B cell (primary cell): Measurements from ENCODE around the gene MBNL1. TPM values are rescaled to one million over a fixed set of nuclear protein-coding genes. Genes with fewer than 3 reads are reported as not detected.
A peak's percentile ranks its signal among the peaks of the same experiment; 100 is the strongest.

ENCODE experiments used
- ATAC-seq: fragments of 200-7000 bp; cut with Tn5 transposase; one replicate; pipeline ENCODE4 v1.10.0; 2021; ENCODE audit warnings: low read depth, mild to moderate bottlenecking, moderate number of reproducible peaks, moderate library complexity
- CTCF ChIA-PET: fragments of 350-600 bp; sonication (Branson Sonifier 250); formaldehyde crosslinking; loops from one replicate; lab custom pipeline; 2021; ENCODE audit warnings: antibody characterized with exemption, inconsistent platforms; lab: Charles Lee
- POLR2A ChIA-PET: fragments of 350-600 bp; sonication (Branson Sonifier 250); formaldehyde crosslinking; loops from one replicate; lab custom pipeline; 2021; ENCODE audit warnings: antibody characterized with exemption; lab: Charles Lee
- DNase-seq: peaks from one replicate; pipeline ENCODE4 v3.0.0; 2013
- H2AFZ ChIP-seq: 2 replicates; pipeline ENCODE4 v1.6.1; 2012; ENCODE audit warnings: mild to moderate bottlenecking, low read depth, low read length; ENCODE audit not compliant: insufficient read depth, poor library complexity, severe bottlenecking
- H3K27ac ChIP-seq, 2 donors: 1 replicate in 1 of 2; 2 replicates in 1 of 2; pipeline ENCODE4 v1.5.1; 2012 to 2013; ENCODE audit warnings: low read length in 2 of 2, mild to moderate bottlenecking in 2 of 2, moderate library complexity in 1 of 2
- H3K27me3 ChIP-seq, 4 experiments: fragments of 200-600 bp in 1 of 4; sonication (generic) in 1 of 4; replicated peaks in 1 of 4; 1 replicate in 2 of 4; 2 replicates in 2 of 4; pipeline versions ENCODE4 v1.6.1 to v1.7.0; 2013 to 2016; ENCODE audit warnings: low read length in 3 of 4, mild to moderate bottlenecking in 2 of 4, mixed read lengths in 1 of 4, moderate library complexity in 1 of 4; ENCODE audit not compliant: insufficient read depth in 4 of 4, control insufficient read depth in 3 of 4; ENCODE audit errors: control extremely low read depth in 1 of 4
- H3K36me3 ChIP-seq, 2 experiments: replicated peaks in 1 of 2; 1 replicate in 1 of 2; 2 replicates in 1 of 2; pipeline versions ENCODE4 v1.6.1 to v1.7.1; 2013; ENCODE audit warnings: low read length in 1 of 2; ENCODE audit not compliant: insufficient read depth in 2 of 2, control insufficient read depth in 1 of 2; ENCODE audit errors: control extremely low read depth in 1 of 2, extremely low read depth in 1 of 2
- H3K4me1 ChIP-seq, 2 donors: fragments of 200-600 bp in 1 of 2; sonication (generic) in 1 of 2; 1 replicate in 1 of 2; 2 replicates in 1 of 2; pipeline versions ENCODE4 v1.5.1 to v1.6.1; 2013 to 2017; ENCODE audit warnings: low read length in 2 of 2; ENCODE audit not compliant: control insufficient read depth in 2 of 2, insufficient read depth in 2 of 2
- H3K4me2 ChIP-seq: replicated peaks from 2 replicates; pipeline ENCODE3; 2012; ENCODE audit warnings: mild to moderate bottlenecking, low read depth, low read length; ENCODE audit not compliant: poor library complexity, severe bottlenecking
- H3K4me3 ChIP-seq, 5 experiments: fragments of 200-600 bp in 1 of 5; sonication (generic) in 1 of 5; 1 replicate in 3 of 5; 2 replicates in 2 of 5; pipeline versions ENCODE4 v1.5.1 to v1.7.0; 2011 to 2016; ENCODE audit warnings: low read length in 4 of 5, mild to moderate bottlenecking in 4 of 5, low read depth in 2 of 5, control low read depth in 1 of 5, moderate library complexity in 1 of 5; ENCODE audit not compliant: insufficient read depth in 1 of 5; ENCODE audit errors: control extremely low read depth in 1 of 5, extremely low read depth in 1 of 5
- H3K79me2 ChIP-seq: fragments of 200-600 bp; sonication (generic); one replicate; pipeline ENCODE4 v1.6.0; 2016; ENCODE audit warnings: low read length; ENCODE audit not compliant: control insufficient read depth, insufficient read depth
- H3K9ac ChIP-seq: fragments of 200-600 bp; sonication (generic); 2 replicates; pipeline ENCODE4 v1.6.1; 2017; ENCODE audit warnings: mild to moderate bottlenecking, low read length, moderate library complexity
- H3K9me3 ChIP-seq, 3 donors: one replicate each; pipeline versions ENCODE4 v1.6.1 to v1.7.1; 2013; ENCODE audit warnings: low read length in 2 of 3; ENCODE audit not compliant: control insufficient read depth in 2 of 3, insufficient read depth in 1 of 3; ENCODE audit errors: control extremely low read depth in 1 of 3
- H4K20me1 ChIP-seq: 2 replicates; pipeline ENCODE4 v1.6.0; 2012; ENCODE audit warnings: mild to moderate bottlenecking, low read length; ENCODE audit not compliant: insufficient read depth, control insufficient read depth, poor library complexity, severe bottlenecking
- H3K27ac Mint-ChIP-seq: one replicate; pipeline ENCODE4 v1.8.0; 2021; ENCODE audit warnings: mixed read lengths
- H3K27me3 Mint-ChIP-seq: one replicate; pipeline ENCODE4 v1.8.0; 2021; ENCODE audit warnings: mixed read lengths
- H3K4me1 Mint-ChIP-seq: one replicate; pipeline ENCODE4 v1.8.0; 2021; ENCODE audit warnings: mixed read lengths
- H3K4me3 Mint-ChIP-seq: one replicate; pipeline ENCODE4 v1.8.0; 2021; ENCODE audit warnings: mixed read lengths
- H3K9me3 Mint-ChIP-seq: one replicate; pipeline ENCODE4 v1.8.0; 2022; ENCODE audit warnings: mixed read lengths; ENCODE audit not compliant: insufficient read depth
- EZH2 ChIP-seq: IDR thresholded peaks from 2 replicates; pipeline ENCODE4 v1.6.1; 2012; ENCODE audit warnings: borderline replicate concordance, low read depth, mild to moderate bottlenecking, moderate library complexity, low read length; ENCODE audit not compliant: insufficient read depth, poor library complexity, severe bottlenecking
- WGBS: methylation state at CpG from one replicate; pipeline ENCODE4 v1.1.5; 2013; ENCODE audit warnings: missing lambda C conversion rate; ENCODE audit not compliant: insufficient coverage; 5-methylcytosine and 5-hydroxymethylcytosine counted together
- intact Hi-C: fragments of 100-400 bp; cut with micrococcal nuclease; formaldehyde crosslinking; loops from one replicate; pipeline ENCODE4 v1.10.0; 2022
- polyA plus RNA-seq: library from polyadenylated mRNA; depleted of rRNA; stranded (reverse); fragments of >200 nt; gene quantifications from 2 replicates; pipeline ENCODE4 v1.2.3, GENCODE V29; 2012
- total RNA-seq, 2 donors: library from RNA; stranded (reverse); fragments of 120-200 nt in 1 of 2; gene quantifications; 1 replicate in 1 of 2; 2 replicates in 1 of 2; pipeline versions ENCODE4 v1.2.3 to v1.2.4, GENCODE V29; 2013 to 2022
- TF ChIP-seq, protein P1 (sequence below): fragments of 200-600 bp; IDR thresholded peaks from one replicate; pipeline ENCODE4 v1.8.0; 2022; ENCODE audit warnings: antibody characterized with exemption, mild to moderate bottlenecking

Gene MBNL1
- total and polyA plus RNA-seq, 2 donors (not counting 1 experiment from before 2014, with no cell fraction given) = 195 to 505 TPM

DNA sequence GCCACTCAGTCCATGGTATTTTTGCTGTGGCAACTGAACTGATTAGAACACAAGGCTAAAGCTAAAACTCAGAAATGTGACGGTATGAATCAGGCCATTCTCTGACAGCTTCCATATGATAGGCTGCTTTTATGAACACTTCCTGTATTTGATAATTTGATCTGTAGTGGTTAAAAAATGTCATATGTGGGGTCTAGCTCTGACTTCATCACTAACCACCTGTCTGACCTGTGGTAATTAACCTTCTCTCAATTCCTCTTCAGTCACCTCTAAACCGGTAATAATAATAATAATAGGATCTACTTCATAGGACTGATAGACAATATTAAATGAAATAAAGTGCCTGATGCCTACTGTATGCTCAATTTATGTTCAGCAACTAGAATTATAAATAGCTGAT lies 223.2 kb downstream of the MBNL1 start:
- Histone ChIP-seq H3K9ac (peak overlapping the region; percentile 16), H4K20me1 (no peaks in the 10 kb centered on the region), H3K4me2 (peak overlapping the region; percentile 21), H3K4me3 (no peak overlapping the region), H3K36me3 (no peaks in the 10 kb centered on the region), H3K9me3 (peaks cover 0 to 5% (median 0%) of the 10 kb centered on the region in 3 donors), H2AFZ (peak overlapping the region; percentile 30), H3K4me1 (peaks cover 12 to 13% of the 10 kb centered on the region in 2 donors), H3K79me2 (peaks cover 16% of the 10 kb centered on the region), H3K27me3 (no peaks in the 10 kb centered on the region), H3K27ac (peak overlapping the region in 1 of 2 donors; percentile 56)
- WGBS = no CpG with 5 or more reads among the region's 2 CpGs
- H3K4me3 Mint-ChIP-seq = peak overlapping the region; percentile 30
- peak overlapping the region; percentile 46 for H3K27ac Mint-ChIP-seq
- DNase-seq = peak; percentile 43
- intact Hi-C loops = loop anchor here (2.0 kb wide), 1 partner anchor 15 kb away; no protein-coding TSS in a partner anchor
- peaks cover 41% of the 10 kb centered on the region for H3K4me1 Mint-ChIP-seq
- no peak for TF ChIP-seq EZH2
- TF ChIP-seq, protein P1, sequence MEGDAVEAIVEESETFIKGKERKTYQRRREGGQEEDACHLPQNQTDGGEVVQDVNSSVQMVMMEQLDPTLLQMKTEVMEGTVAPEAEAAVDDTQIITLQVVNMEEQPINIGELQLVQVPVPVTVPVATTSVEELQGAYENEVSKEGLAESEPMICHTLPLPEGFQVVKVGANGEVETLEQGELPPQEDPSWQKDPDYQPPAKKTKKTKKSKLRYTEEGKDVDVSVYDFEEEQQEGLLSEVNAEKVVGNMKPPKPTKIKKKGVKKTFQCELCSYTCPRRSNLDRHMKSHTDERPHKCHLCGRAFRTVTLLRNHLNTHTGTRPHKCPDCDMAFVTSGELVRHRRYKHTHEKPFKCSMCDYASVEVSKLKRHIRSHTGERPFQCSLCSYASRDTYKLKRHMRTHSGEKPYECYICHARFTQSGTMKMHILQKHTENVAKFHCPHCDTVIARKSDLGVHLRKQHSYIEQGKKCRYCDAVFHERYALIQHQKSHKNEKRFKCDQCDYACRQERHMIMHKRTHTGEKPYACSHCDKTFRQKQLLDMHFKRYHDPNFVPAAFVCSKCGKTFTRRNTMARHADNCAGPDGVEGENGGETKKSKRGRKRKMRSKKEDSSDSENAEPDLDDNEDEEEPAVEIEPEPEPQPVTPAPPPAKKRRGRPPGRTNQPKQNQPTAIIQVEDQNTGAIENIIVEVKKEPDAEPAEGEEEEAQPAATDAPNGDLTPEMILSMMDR = no peak
- peak; percentile 67 for ATAC-seq
- no peaks in the 10 kb centered on the region for H3K27me3 Mint-ChIP-seq
- POLR2A ChIA-PET = interaction anchor here (0.7 to 1.1 kb wide), 2 partner anchors 28 to 31 kb away, joined by 3 to 4 read pairs; no protein-coding TSS in a partner anchor
- no peaks in the 10 kb centered on the region for H3K9me3 Mint-ChIP-seq
- CTCF ChIA-PET = interaction anchor here (0.8 to 3.0 kb wide), 11 partner anchors 9 to 82 kb away, joined by 3 to 14 read pairs (median 3); no protein-coding TSS in a partner anchor

DNA sequence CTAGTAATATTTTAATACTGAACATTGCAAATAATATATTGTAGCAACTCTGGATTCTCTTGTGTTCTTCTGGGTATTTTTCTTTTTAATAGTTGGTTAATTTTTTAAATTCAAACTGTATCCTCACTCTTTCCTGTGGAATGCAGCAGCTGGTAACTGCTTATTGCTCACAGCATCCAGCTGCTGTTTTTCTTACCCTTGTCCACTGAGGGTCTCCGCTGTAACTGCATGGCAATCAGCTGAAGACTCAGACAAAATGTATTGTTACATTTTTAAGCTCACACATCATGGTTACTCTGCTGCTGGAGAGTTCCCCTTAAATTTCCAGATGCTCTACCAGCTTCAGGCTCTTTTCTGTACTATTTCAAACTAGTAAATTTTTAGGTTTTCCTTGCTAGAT lies 227.6 kb downstream of the MBNL1 start:
- Histone ChIP-seq H4K20me1 (no peaks in the 10 kb centered on the region), H3K79me2 (peaks cover 16% of the 10 kb centered on the region), H3K9me3 (peaks cover 0 to 7% (median 2%) of the 10 kb centered on the region in 3 donors), H3K4me1 (peaks cover 28 to 35% of the 10 kb centered on the region in 2 donors), H3K27ac (peak overlapping the region; percentile 45 to 74), H3K36me3 (no peaks in the 10 kb centered on the region), H3K27me3 (no peaks in the 10 kb centered on the region), H2AFZ (no peak overlapping the region), H3K4me3 (peak overlapping the region in 4 of 5 experiments; percentile 13 to 41 (median 33)), H3K4me2 (peak overlapping the region; percentile 60), H3K9ac (peak overlapping the region; percentile 51)
- intact Hi-C loops = loop anchor here (2.0 kb wide), 2 partner anchors 15 to 17 kb away; no protein-coding TSS in a partner anchor
- Mint-ChIP-seq H3K27ac (peak overlapping the region; percentile 82), H3K4me3 (peak overlapping the region; percentile 75), H3K27me3 (no peaks in the 10 kb centered on the region), H3K9me3 (peaks cover 3% of the 10 kb centered on the region), H3K4me1 (peaks cover 59% of the 10 kb centered on the region)
- DNase-seq (no peak), ATAC-seq (no peak)
- ChIA-PET POLR2A (no interaction called here), CTCF (interaction anchor here (1.2 to 3.4 kb wide), 8 partner anchors 12 to 78 kb away, joined by 3 to 21 read pairs (median 6); no protein-coding TSS in a partner anchor)
- TF ChIP-seq, protein P1 = no peak
- no peak for TF ChIP-seq EZH2
- 100% methylated on average over 1 of the region's 1 CpG for WGBS
